ENCODE data around the gene PNMA8B.

DNA sequence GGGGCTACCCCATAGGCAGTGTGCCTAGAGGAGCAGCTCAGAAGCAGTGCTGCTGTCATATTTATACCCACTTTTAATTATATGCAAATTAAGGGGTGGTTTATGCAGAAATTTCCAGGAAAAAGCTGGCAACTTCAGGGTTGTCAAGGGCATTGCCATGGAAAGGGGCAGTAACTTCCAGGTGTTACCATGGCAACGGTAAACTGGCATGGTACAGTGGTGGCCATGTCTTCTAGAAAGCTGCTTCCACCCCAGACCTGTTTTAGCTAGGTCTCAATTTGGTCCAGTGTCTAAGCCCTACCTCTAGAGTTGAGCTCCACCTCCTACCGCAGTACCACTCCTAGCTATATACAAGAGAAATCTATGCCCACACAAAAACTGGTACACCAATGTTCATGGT is 35.6 kb downstream of the PNMA8B start:
- TF ChIP-seq, protein P1, sequence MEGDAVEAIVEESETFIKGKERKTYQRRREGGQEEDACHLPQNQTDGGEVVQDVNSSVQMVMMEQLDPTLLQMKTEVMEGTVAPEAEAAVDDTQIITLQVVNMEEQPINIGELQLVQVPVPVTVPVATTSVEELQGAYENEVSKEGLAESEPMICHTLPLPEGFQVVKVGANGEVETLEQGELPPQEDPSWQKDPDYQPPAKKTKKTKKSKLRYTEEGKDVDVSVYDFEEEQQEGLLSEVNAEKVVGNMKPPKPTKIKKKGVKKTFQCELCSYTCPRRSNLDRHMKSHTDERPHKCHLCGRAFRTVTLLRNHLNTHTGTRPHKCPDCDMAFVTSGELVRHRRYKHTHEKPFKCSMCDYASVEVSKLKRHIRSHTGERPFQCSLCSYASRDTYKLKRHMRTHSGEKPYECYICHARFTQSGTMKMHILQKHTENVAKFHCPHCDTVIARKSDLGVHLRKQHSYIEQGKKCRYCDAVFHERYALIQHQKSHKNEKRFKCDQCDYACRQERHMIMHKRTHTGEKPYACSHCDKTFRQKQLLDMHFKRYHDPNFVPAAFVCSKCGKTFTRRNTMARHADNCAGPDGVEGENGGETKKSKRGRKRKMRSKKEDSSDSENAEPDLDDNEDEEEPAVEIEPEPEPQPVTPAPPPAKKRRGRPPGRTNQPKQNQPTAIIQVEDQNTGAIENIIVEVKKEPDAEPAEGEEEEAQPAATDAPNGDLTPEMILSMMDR (IDR thresholded peaks at IDR 0.05), result no peak
- TF ChIP-seq EP300 (IDR thresholded peaks at IDR 0.05; ENCODE audit: borderline replicate concordance in 1 of 2, low read depth in 1 of 2, low read length in 1 of 2), result no peak
- TF ChIP-seq, protein P2, sequence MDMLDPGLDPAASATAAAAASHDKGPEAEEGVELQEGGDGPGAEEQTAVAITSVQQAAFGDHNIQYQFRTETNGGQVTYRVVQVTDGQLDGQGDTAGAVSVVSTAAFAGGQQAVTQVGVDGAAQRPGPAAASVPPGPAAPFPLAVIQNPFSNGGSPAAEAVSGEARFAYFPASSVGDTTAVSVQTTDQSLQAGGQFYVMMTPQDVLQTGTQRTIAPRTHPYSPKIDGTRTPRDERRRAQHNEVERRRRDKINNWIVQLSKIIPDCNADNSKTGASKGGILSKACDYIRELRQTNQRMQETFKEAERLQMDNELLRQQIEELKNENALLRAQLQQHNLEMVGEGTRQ (IDR thresholded peaks at IDR 0.05; ENCODE audit: borderline replicate concordance, low read depth, low read length), result no peak
- no peak for TF ChIP-seq RXRA (IDR thresholded peaks at IDR 0.05; ENCODE audit: borderline replicate concordance, low read depth)
- TF ChIP-seq POLR2AphosphoS5 (IDR thresholded peaks at IDR 0.05; ENCODE audit: low read depth, low read length), result no peak
- TF ChIP-seq, protein P3, sequence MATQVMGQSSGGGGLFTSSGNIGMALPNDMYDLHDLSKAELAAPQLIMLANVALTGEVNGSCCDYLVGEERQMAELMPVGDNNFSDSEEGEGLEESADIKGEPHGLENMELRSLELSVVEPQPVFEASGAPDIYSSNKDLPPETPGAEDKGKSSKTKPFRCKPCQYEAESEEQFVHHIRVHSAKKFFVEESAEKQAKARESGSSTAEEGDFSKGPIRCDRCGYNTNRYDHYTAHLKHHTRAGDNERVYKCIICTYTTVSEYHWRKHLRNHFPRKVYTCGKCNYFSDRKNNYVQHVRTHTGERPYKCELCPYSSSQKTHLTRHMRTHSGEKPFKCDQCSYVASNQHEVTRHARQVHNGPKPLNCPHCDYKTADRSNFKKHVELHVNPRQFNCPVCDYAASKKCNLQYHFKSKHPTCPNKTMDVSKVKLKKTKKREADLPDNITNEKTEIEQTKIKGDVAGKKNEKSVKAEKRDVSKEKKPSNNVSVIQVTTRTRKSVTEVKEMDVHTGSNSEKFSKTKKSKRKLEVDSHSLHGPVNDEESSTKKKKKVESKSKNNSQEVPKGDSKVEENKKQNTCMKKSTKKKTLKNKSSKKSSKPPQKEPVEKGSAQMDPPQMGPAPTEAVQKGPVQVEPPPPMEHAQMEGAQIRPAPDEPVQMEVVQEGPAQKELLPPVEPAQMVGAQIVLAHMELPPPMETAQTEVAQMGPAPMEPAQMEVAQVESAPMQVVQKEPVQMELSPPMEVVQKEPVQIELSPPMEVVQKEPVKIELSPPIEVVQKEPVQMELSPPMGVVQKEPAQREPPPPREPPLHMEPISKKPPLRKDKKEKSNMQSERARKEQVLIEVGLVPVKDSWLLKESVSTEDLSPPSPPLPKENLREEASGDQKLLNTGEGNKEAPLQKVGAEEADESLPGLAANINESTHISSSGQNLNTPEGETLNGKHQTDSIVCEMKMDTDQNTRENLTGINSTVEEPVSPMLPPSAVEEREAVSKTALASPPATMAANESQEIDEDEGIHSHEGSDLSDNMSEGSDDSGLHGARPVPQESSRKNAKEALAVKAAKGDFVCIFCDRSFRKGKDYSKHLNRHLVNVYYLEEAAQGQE (IDR thresholded peaks at IDR 0.05; ENCODE audit: low read depth, low read length), result no peak
- TF ChIP-seq TAF1 (IDR thresholded peaks at IDR 0.05; ENCODE audit: borderline replicate concordance, low read depth, low read length), result no peak
- no peak for TF ChIP-seq RFX5 (IDR thresholded peaks at IDR 0.05; ENCODE audit: low read length)
